Activated naive CD4-positive, alpha-beta T cell treated with anti-CD3 and anti-CD28 coated beads for 36 hours (primary cell): Measurements from ENCODE around the gene GNG11. TPM values are rescaled to one million over a fixed set of nuclear protein-coding genes. Genes with fewer than 3 reads are reported as not detected.
"Not testable (repeated sequence)": the region's sequence is repeated elsewhere in the genome, so short reads cannot be mapped to it uniquely, and the experiment has no call there.

Experiments used
- CTCF ChIA-PET: fragments of 350-600 bp; sonication (Branson Sonifier 250); formaldehyde crosslinking; loops from one replicate; lab custom pipeline; 2021; ENCODE audit warnings: antibody characterized with exemption; lab: Charles Lee
- DNase-seq: peaks from one replicate; pipeline ENCODE4 v3.0.0-alpha.2; 2020
- H3K27ac Mint-ChIP-seq: one replicate; pipeline ENCODE4 v1.8.0; 2021; ENCODE audit warnings: mild to moderate bottlenecking, mixed read lengths
- H3K27me3 Mint-ChIP-seq: one replicate; pipeline ENCODE4 v1.8.0; 2021; ENCODE audit warnings: low read depth, mixed read lengths
- H3K36me3 Mint-ChIP-seq: one replicate; pipeline ENCODE4 v1.8.0; 2021; ENCODE audit warnings: low read depth, mixed read lengths
- H3K4me1 Mint-ChIP-seq: one replicate; pipeline ENCODE4 v1.8.0; 2021; ENCODE audit warnings: low read depth, mixed read lengths
- H3K4me3 Mint-ChIP-seq: one replicate; pipeline ENCODE4 v1.8.0; 2021; ENCODE audit warnings: mild to moderate bottlenecking, moderate library complexity, mixed read lengths
- H3K9me3 Mint-ChIP-seq: one replicate; pipeline ENCODE4 v1.8.0; 2021; ENCODE audit warnings: mixed read lengths
- intact Hi-C: fragments of 100-400 bp; cut with micrococcal nuclease; formaldehyde crosslinking; loops from one replicate; pipeline ENCODE4 v1.15.1; 2023
- total RNA-seq, 2 experiments: library from RNA; stranded (reverse); gene quantifications; one replicate each; pipeline ENCODE4 v1.2.3, GENCODE V29; 2021

GNG11 gene
- total RNA-seq, 2 experiments from 2014 or later, result not detected

DNA sequence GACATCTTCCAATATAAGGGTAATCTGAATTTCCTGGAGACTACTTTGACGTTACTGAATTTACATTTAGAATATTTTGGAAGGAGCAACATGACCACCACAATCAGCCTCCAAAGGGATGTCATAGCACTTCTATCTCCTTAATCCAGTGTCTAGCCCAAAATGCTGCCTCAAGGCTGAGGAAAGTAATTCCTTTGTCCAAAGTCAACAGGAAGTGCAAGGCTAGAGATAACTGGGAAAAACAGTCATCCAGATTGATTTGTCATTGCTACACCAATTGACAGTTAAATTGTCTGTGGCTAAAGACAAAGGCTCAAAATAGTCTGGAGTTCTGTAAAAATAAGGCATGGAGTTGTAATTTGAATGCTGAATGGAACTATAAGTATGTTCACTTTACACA, 27.1 kb upstream of the GNG11 start:
- no peak for DNase-seq
- Mint-ChIP-seq H3K27ac (no peak overlapping the region), H3K9me3 (no peaks in the 10 kb centered on the region), H3K27me3 (peaks cover 29% of the 10 kb centered on the region), H3K36me3 (no peaks in the 10 kb centered on the region), H3K4me1 (peaks cover 10% of the 10 kb centered on the region), H3K4me3 (no peak overlapping the region)
- CTCF ChIA-PET, result no interaction called here
- intact Hi-C loops, result no loop called here

- no peak for DNase-seq
- Mint-ChIP-seq H3K36me3 (no peaks in the 10 kb centered on the region), H3K27ac (no peak overlapping the region), H3K4me1 (peaks cover 4% of the 10 kb centered on the region), H3K27me3 (peaks cover 28% of the 10 kb centered on the region), H3K9me3 (no peaks in the 10 kb centered on the region), H3K4me3 (no peak overlapping the region)
- CTCF ChIA-PET, result no interaction called here
- intact Hi-C loops, result no loop called here
Observed at GRCh38 chr7:93894966-93895640, 26.4 kb upstream of the GNG11 start.

- Mint-ChIP-seq H3K27me3 (peaks cover 24% of the 10 kb centered on the region), H3K27ac (no peak overlapping the region), H3K4me1 (no peaks in the 10 kb centered on the region), H3K36me3 (no peaks in the 10 kb centered on the region), H3K9me3 (no peaks in the 10 kb centered on the region), H3K4me3 (no peak overlapping the region)
- CTCF ChIA-PET, result interaction anchor here (1.2 kb wide), 1 partner anchor 191 kb away, joined by 4 read pairs; no protein-coding TSS in a partner anchor
- intact Hi-C loops, result no loop called here
- DNase-seq, result no peak
Observed at GRCh38 chr7:93895859-93896600, 25.5 kb upstream of the GNG11 start.

DNA sequence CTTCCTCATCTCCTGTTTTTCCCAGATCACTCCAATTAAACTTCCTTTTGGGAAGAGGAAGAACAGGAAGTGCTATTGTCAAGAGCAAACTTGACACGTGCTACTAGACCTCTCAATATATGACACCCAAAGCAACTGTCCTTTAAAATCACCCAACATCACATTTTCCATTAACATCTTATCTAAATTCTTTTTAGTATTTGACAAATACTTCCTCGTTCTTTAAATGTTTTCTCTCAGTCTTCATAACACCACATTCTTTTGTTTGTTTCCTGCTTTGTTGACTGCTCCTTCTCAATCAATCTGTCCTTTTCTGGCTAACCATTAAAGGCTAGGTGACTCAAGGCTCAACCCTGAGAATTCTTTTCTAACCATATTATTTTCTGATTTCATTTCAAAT, 23.9 kb upstream of the GNG11 start:
- no peaks in the 10 kb centered on the region for H3K4me1 Mint-ChIP-seq
- intact Hi-C loops, result no loop called here
- no peak for DNase-seq
- CTCF ChIA-PET, result no interaction called here
- H3K4me3 Mint-ChIP-seq, result no peak overlapping the region
- no peaks in the 10 kb centered on the region for H3K36me3 Mint-ChIP-seq
- no peak overlapping the region for H3K27ac Mint-ChIP-seq
- no peaks in the 10 kb centered on the region for H3K9me3 Mint-ChIP-seq
- peaks cover 23% of the 10 kb centered on the region for H3K27me3 Mint-ChIP-seq

DNA sequence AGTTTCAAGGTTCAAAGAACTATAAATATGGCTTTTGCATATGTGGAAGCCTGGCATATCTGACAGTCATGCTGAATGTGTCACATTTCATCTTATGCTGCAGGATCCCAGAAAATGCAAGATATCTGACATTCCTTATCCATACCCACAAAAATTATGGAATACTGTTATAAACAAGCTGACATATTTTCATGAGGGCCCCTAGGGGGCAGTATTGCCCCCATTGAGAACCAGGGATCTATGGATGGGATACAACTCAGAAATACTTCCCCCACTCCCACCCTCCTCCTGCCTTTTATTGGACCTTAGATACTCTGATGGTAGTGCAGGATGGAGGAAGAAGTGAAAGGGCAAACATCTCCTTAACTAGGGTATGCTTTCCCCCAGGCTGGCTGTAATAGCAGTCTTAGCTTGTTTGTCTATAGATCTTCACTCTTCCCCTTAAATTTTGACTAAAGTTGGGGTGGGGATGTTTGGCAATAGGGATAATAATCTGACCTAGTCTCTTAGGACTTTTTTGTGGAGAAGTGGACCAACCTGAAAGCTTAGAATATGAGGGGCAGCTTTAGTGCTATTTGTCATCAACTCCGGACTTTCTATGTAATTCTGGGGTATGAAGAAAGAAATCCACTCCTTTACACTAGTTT, 18.6 kb upstream of the GNG11 start:
- CTCF ChIA-PET, result interaction anchor here (0.6 to 3.6 kb wide), 5 partner anchors 11 to 494 kb away, joined by 3 to 18 read pairs (median 3); partner anchors contain the start of gene TFPI2
- no peaks in the 10 kb centered on the region for H3K36me3 Mint-ChIP-seq
- peak; percentile 9 for DNase-seq
- no peaks in the 10 kb centered on the region for H3K4me1 Mint-ChIP-seq
- no peaks in the 10 kb centered on the region for H3K9me3 Mint-ChIP-seq
- H3K27me3 Mint-ChIP-seq, result peaks cover 27% of the 10 kb centered on the region
- no peak overlapping the region for H3K27ac Mint-ChIP-seq
- intact Hi-C loops, result loop anchor here (1.0 to 10.0 kb wide), 5 partner anchors 184 to 534 kb away; no protein-coding TSS in a partner anchor
- H3K4me3 Mint-ChIP-seq, result no peak overlapping the region

- no peak for DNase-seq
- H3K36me3 Mint-ChIP-seq, result no peaks in the 10 kb centered on the region
- no peaks in the 10 kb centered on the region for H3K4me1 Mint-ChIP-seq
- intact Hi-C loops, result loop anchor here (10.0 kb wide), 1 partner anchor 369 kb away; no protein-coding TSS in a partner anchor
- no peak within 1 kb of the TSS for H3K4me3 Mint-ChIP-seq
- CTCF ChIA-PET, result no interaction called here
- peaks cover 13% of the 10 kb centered on the region for H3K27me3 Mint-ChIP-seq
- H3K27ac Mint-ChIP-seq, result no peak within 1 kb of the TSS
- no peaks in the 10 kb centered on the region for H3K9me3 Mint-ChIP-seq
Observed at GRCh38 chr7:93906267-93906666, 15.3 kb upstream of the GNG11 start, which contains the start of gene GNGT1. Gene GNGT1 (plus strand): TSS chr7:93906567. CDS start chr7:93906747, 180 bp downstream.

DNA sequence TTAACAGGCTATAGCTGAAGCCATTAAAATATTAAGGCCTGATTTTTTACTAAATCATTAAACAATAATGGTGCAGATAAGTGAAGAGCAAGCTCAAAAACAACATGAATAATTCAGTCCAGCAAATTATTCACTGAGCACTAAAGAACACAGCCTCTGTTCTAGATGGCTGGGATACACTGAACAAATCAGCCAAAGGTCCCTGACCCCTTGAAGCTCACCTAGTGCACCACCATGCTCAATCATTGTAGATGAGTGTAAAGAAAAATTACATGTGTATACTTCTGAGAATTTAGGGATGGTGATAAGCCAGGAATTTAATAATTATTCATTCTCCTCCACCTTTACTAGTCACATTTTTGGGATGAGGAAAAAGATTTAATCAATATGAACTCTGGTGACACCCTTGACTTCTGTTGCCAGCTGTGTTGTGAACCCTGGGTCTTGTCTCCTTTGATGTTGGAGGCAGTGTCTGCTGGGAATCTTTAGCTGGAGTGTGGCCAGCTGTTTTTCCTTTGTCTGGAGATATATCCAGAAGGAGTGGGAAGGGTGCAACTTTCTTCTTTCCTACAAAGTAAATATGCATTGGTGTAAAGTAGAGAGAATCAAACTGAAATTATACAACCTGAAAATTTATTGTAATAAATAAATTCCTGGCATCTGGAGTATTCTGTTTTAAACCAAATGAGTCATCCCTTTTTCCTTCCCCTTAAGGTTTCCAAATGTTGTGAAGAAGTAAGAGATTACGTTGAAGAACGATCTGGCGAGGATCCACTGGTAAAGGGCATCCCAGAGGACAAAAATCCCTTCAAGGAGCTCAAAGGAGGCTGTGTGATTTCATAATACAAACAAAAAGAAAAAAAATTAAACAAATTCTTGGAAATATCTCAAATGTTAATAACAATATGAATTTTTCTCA, 11.2 kb upstream of the GNG11 start:
- no peak overlapping the region for H3K27ac Mint-ChIP-seq
- H3K36me3 Mint-ChIP-seq, result no peaks in the 10 kb centered on the region
- CTCF ChIA-PET, result interaction anchor here (0.9 kb wide), 1 partner anchor 169 kb away, joined by 4 read pairs; no protein-coding TSS in a partner anchor
- H3K9me3 Mint-ChIP-seq, result no peaks in the 10 kb centered on the region
- no peak for DNase-seq
- peaks cover 5% of the 10 kb centered on the region for H3K27me3 Mint-ChIP-seq
- intact Hi-C loops, result no loop called here
- H3K4me1 Mint-ChIP-seq, result no peaks in the 10 kb centered on the region
- no peak overlapping the region for H3K4me3 Mint-ChIP-seq

DNA sequence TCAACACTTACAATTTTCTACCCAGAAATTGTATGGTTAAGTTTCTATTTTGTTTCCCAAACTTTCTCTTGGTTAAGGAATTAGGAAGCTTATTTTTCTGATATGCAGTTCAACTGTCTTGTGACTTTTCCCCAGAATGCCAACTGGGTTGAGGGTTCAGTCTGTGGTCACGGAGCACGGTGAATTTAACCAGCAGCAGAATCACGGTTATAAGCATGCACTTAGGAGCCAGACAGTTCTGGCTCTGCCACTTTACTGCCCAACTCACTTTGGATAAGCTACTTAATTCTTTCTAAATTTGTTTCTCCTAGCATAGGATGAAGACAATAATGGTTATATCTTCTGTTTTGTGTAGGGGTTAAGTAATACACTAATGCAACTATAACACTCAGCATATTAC, 10.3 kb upstream of the GNG11 start:
- H3K4me1 Mint-ChIP-seq, H3K27ac Mint-ChIP-seq, H3K36me3 Mint-ChIP-seq, H3K27me3 Mint-ChIP-seq, H3K9me3 Mint-ChIP-seq, CTCF ChIA-PET, intact Hi-C loops, H3K4me3 Mint-ChIP-seq, DNase-seq: not testable (repeated sequence)

GRCh38 chr7:93911661-93912060, 9.9 kb upstream of the GNG11 start:
- H3K27ac Mint-ChIP-seq, H3K36me3 Mint-ChIP-seq, intact Hi-C loops, H3K27me3 Mint-ChIP-seq, H3K4me1 Mint-ChIP-seq, DNase-seq, H3K4me3 Mint-ChIP-seq, CTCF ChIA-PET, H3K9me3 Mint-ChIP-seq: not testable (repeated sequence)

DNA sequence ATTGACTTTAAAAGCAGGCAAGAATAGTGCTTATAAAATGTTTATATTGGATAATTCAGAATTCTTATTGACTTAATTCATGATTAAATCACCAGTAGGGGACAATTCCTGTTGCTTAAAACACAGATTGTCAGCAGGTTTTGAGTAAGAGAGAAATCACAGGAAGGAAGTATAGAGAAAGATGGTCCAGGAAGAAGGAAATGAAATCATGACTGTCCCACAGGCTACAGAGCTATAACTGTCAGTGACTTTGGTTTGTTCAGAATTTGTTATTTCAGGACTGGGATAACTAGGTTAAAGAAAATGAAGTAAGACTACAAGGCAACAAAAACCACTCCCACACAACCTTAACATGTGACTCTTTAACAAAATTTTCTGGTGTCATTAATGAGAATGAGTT, 8.3 kb upstream of the GNG11 start:
- Mint-ChIP-seq H3K4me1 (no peaks in the 10 kb centered on the region), H3K27me3 (peaks cover 8% of the 10 kb centered on the region), H3K36me3 (no peaks in the 10 kb centered on the region), H3K9me3 (no peaks in the 10 kb centered on the region), H3K4me3 (no peak overlapping the region), H3K27ac (no peak overlapping the region)
- no peak for DNase-seq
- intact Hi-C loops, result no loop called here
- CTCF ChIA-PET, result no interaction called here

DNA sequence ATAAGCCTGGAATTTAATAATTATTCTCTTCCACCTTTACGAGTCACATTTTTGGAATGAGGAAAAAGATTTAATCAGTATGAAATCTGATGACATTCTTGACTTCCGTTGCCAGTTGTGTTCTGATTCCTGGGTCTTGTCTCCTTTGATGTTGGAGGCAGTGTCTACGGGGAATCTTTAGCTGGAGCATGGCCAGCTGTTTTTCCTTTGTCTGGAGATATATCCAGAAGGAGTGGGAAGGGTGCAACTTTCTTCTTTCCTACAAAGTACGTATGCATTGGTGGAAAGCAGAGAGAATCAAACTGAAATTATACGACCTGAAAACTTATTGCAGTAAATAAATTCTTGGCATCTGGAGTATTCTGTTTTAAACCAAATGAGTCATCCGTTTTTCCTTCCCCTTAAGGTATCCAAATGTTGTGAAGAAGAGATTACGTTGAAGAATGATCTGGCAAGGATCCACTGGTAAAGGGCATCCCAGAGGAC, 6.9 kb upstream of the GNG11 start:
- intact Hi-C loops, result no loop called here
- CTCF ChIA-PET, result no interaction called here
- Mint-ChIP-seq H3K36me3 (no peaks in the 10 kb centered on the region), H3K9me3 (no peaks in the 10 kb centered on the region), H3K4me3 (no peak overlapping the region), H3K4me1 (no peaks in the 10 kb centered on the region), H3K27me3 (peaks cover 8% of the 10 kb centered on the region), H3K27ac (no peak overlapping the region)
- DNase-seq, result no peak
